GM21619 (cell line): Measurements from ENCODE around the gene P3R3URF.
"Not testable (repeated sequence)": the region's sequence is repeated elsewhere in the genome, so short reads cannot be mapped to it uniquely, and the experiment has no call there.

Experiments
- ATAC-seq: cut with Tn5 transposase; IDR thresholded peaks from one replicate; pipeline ENCODE4 v1.9.1; 2021; ENCODE audit not compliant: unreplicated experiment

Gene P3R3URF

DNA sequence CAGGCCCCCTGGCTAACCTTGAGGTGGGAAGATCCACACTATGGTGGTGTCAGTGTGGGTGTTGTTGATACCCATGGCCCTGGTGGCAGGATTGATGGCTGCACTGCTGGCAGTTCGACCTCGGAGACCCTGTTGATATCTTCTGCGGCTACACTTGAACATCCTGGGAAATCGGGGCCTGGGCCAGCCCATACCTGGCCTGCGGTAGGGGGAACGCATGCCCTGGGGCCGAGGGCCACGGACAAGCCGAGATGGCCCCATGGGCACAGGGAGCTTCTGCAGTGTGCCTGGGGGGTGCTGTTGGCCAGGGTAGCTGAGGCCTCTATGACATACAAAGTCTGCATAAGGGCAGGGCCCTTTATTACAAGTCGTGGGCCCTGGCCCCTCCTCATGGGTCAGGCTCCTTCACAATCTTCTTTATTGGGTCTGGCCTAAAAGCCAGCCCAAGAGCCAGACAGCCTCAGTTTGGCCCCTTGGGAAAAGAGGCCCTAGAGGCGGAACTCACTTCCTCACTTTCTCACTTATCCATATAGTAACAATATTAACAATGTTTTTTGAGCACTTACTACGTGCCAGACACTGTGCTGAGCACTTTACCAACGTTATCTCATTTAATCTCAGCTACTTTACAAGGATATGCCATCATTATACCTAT is at the start of gene P3R3URF:
Gene P3R3URF (minus strand): TSS at position 278 of the 655 bp plus-strand sequence. CDS start 17 bp downstream, at position 261.
- ATAC-seq, result no peak

DNA sequence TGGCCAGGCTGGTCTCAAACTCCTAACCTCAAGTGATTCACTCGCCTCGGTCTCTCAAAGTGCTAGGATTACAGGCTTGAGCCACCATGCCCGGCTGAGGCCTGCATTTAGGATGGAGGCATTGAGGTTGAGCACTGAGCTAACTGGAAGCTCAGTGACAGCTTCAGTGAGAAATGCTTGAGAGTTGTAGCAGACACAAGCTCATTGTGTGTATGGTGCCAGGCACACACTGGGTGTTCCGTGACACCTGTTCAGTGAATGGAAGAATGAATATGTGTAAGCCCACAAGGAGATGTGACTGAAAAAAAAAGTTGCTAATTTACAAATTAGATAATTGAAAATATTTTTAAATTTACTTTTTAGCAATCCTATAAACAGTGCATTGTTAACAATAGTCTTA is 48.7 kb upstream of the P3R3URF start:
- ATAC-seq, result no peak

DNA sequence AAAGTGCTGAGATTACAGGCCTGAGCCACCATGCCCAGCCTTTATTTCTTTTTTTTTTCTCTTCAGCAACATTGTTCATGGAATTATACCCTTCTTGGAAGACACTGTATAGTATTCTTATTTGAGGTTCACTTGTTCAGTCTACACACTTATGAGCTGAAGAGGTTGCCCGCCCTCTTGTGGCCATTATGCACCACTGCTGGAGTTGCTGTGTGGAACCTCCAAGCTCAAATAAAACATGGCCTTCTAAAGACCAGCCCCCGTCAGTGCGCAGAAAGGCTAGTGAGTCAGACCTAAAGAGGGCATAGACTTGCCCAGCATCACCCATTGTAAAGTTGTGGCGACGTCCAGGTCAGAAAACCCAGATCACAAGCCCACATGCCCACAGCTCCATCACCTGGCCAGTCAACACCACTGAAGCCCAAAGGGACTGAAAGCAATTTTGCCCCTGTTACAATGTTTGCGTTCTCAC is 47.2 kb upstream of the P3R3URF start:
- peak; percentile 76 for ATAC-seq

- ATAC-seq, result not testable (repeated sequence)
Measured at GRCh38 chr1:46223055-46223454, 46.8 kb upstream of the P3R3URF start.

DNA sequence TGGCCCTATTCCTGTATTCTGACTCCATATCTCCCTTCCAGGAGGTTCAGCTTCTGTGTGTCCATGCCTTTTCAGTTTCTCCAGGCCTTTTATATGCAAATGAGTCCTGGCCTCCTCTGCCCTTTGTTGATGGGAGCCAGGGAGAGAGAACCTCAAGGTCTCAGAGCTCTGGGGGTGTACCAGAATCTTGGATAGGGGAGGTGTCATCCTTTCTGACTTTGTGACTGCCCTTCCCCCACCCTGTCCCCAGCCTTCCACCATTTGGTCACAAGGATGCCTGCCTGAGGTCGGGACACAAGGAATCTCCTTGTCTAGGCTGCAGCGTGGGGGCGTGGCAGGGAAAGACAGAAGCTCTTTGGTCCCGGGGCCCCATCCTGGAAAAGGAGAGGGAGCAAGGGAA is 45.5 kb upstream of the P3R3URF start:
- no peak for ATAC-seq

- no peak for ATAC-seq
Measured at GRCh38 chr1:46220808-46221207, 44.5 kb upstream of the P3R3URF start.

DNA sequence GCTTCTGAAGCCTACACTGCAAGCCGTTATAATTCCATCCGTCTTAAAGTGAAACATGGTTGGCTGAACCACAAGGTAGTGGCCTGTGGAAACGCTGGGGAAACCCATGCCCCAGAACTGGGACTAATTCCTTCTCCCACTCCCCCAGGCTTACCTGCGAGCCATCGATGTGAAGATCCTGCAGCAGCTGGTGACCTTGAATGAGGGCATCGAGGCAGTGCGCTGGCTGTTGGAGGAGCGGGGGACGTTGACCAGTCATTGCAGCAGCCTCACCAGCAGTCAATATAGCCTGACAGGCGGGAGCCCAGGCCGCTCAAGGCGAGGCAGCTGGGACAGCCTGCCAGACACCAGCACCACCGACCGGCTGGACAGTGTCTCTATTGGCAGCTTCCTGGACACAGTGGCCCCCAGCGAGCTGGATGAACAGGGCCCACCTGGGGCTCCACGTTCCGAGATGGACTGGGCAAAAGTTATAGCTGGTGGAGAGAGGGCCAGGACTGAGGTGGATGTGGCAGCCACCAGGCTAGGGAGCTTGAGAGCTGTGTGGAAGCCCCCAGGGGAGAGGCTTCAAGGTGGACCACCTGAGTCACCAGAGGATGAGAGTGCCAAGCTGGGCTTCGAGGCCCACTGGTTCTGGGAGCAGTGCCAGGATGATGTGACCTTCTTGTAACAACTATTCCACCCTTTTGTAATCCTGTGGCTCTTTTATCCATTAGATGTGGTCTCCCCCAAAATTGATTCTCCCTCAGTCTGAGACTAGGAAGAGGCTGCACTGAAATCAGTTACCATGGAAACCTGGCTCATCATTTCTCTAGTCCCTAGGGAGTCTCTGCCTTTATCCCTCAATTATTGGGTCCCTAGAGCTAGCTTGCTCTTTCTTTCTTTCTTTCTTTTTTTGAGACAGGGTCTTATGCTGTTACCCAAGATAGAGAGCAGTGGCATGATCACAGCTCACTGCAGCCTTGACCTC is 43.5 kb upstream of the P3R3URF start:
- ATAC-seq, result no peak

DNA sequence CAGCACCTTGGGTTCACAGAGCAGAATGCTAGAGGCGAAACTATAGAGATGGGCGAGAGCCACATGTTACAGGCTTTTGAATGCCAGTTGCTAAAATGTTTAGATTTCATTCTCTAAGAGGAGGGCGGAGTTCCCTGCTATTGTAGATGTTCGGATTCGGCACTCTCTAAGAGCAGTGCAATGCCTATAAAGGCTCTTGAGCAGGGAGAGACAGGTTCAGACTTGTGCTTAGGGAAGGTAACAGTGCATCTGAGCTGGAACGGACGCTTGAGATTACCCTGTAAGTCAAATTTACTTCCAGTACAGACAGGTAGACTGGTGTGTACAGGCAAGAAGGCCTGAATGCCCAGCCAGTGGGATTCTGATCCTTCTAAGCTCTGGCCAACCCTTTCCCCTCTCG is 42.2 kb upstream of the P3R3URF start:
- no peak for ATAC-seq

DNA sequence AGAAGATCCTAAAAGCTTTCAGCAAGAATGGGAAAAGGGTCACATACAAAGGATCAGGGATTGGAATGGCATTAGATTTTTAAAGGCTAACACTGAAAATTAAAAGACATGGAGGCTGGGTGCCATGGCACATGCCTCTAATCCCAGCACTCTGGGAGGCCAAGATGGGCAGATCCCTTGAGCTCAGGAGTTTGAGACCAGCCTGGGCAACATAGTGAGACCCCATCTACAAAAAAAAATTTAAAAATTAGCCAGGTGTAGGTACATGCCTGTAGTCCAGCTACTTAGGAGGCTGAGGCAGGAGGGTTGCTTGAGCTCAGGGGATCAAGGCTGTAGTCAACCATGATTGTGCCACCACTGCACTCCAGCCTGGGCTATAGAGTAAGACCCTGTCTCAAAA is 39.2 kb upstream of the P3R3URF start:
- ATAC-seq, result no peak

- ATAC-seq, result no peak
Measured at GRCh38 chr1:46211051-46211450, 34.8 kb upstream of the P3R3URF start.

- no peak for ATAC-seq
Measured at GRCh38 chr1:46210561-46210960, 34.3 kb upstream of the P3R3URF start.

DNA sequence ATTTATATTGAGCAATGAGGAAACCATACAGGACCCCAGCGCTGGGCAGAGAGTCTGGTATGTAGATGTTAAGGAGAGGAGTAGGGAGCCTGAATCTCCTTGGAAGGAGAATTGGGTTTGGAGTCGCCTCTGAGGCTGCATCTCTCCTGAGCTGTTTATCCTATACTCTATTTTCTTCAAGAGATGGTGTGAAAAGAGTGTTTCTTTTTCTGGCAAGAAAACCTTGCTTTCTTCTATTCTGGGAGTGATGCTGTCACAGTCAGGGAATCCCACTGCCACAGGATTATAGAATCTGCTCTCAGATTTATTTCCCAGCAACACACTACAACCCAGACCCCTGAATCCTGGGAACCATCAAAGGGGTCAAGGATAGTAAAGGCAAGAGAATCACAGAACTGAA is 30.1 kb upstream of the P3R3URF start:
- no peak for ATAC-seq

DNA sequence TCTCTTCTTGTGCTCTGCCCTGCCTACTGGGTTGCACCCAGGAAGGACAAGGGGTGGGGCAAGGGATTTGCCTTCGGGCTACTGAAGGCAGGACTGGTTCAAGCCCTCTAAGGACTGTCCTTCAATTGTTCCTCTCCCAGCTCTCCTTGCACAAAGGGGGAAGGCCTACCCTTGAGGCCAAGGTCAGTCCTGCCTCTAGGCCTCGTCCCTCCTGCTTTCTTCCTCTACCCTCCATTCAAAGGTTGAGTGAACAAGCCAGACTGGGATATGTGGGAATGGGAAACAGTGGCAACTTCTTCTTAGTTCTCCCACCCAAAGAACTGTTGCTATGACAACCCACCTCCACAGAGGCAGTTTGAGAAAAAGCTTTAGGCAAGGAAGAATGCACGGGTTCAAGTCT is 29.5 kb upstream of the P3R3URF start:
- ATAC-seq, result no peak

DNA sequence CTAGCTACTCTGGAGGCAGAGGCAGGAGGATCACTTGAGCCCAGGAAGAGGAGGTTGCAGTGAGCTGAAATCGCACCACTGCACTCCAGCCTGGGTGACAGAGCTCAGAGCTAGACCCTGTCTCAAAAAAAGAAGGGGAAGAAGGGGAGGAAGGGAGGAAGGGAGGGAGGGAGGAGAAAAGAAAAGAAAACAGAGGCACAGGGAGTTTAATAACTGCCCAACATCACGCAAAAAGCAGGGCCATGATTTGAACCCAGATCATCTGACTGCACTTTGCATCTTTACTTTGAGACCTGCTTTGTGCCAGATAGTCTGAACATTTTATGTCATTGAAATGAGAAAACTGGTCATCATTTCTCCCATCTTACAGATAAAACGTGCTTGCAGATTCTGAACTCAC is 28.9 kb upstream of the P3R3URF start:
- ATAC-seq, result no peak

GRCh38 chr1:46204406-46204742 is 28.1 kb upstream of the P3R3URF start:
- no peak for ATAC-seq

- ATAC-seq, result no peak
Measured at GRCh38 chr1:46203738-46204405, 27.6 kb upstream of the P3R3URF start.

DNA sequence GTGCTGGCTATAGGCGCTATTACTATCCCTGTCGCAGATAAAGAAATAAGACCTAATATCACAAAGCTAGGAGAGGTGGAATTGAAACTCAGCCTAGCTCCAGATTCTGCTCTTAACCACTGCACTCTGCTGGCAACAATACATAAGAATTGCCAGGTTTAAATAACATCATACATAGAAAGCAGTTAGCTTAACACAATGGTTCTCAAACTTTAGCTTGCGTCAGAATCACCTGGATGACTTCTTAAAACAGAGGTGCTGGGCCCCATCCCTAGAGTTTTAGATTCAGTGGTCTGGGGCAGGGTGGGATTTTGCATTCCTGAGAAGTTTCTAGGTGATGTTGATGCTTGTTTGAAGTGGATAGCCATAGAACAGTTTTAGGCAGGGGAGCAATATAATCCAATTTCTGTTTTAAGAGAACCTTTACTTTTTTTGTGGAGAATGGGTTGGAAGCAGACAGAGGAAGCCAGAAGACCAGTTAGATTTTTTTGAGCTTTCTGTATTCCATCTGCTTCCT is 23.0 kb upstream of the P3R3URF start:
- ATAC-seq, result no peak

- ATAC-seq, result peak; percentile 89
Measured at GRCh38 chr1:46197964-46198811, 21.9 kb upstream of the P3R3URF start, which contains the start of gene POMGNT1. POMGNT1 (minus strand) TSS chr1:46198434; CDS start chr1:46197821, 613 bp downstream.

DNA sequence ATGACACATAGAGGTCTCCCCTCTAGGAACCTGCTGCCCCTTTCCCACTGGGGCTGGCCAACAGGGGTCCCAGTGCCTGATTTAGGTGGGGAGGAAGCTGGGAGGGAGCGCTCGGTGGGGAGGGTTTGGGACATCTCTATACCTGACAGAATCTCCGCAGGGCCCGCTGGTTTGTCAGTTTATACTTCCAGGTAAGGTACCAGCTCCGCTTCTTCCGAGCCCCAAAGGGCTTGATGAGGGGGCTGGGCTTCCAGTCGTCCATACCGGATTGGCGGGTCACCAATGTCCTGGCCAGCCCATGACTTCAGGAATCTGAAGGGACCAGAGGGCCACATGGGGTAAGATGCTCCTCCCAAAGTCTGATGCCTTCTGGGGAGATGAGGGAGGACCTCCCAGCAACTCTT is 21.3 kb upstream of the P3R3URF start:
- ATAC-seq, result no peak

GRCh38 chr1:46196609-46197008 is 20.3 kb upstream of the P3R3URF start:
- ATAC-seq, result no peak
